Upper lobe of left lung (tissue), 4 donors: ENCODE data around the gene SYPL2.

Experiments
- CTCF ChIP-seq, 6 experiments: fragments of 450-650 bp in 4 of 6; fragments of 200-600 bp in 2 of 6; sonication (generic) in 2 of 6; IDR thresholded peaks; one replicate each; pipeline ENCODE4 v1.5.1; 2016 to 2019; ENCODE audit warnings: antibody characterized with exemption in 6 of 6
- POLR2A ChIP-seq, 4 donors: fragments of 450-650 bp; IDR thresholded peaks; one replicate each; pipeline ENCODE4 v1.5.1; 2016 to 2017; ENCODE audit warnings: antibody characterized with exemption in 4 of 4, mild to moderate bottlenecking in 2 of 4
- POLR2AphosphoS5 ChIP-seq, 2 donors: sonication (generic); formaldehyde crosslinking; IDR thresholded peaks; one replicate each; pipeline ENCODE4 v1.5.1; 2017; ENCODE audit warnings: antibody characterized with exemption in 2 of 2

- TF ChIP-seq CTCF (IDR thresholded peaks at IDR 0.05) = peak; percentile 92 to 99 (median 96)
- peak in 3 of 4 donors; percentile 42 to 76 (median 44) for TF ChIP-seq POLR2A (IDR thresholded peaks at IDR 0.05)
- TF ChIP-seq POLR2AphosphoS5 (IDR thresholded peaks at IDR 0.05) = peak; percentile 75 to 81
Observed at GRCh38 chr1:109493805-109494539, 27.6 kb downstream of the SYPL2 start, which contains the start of gene CYB561D1.
